Measurements from ENCODE around the gene MTARC2.
"Not testable (repeated sequence)": the region's sequence is repeated elsewhere in the genome, so short reads cannot be mapped to it uniquely, and the experiment has no call there.

Gene MTARC2

GRCh38 chr1:220748089-220748934 is at the start of gene MTARC2:
MTARC2 (plus strand) TSS chr1:220748322; CDS start chr1:220748532, 210 bp downstream.
- peak in 1 of 2 experiments; percentile 25 for DNase-seq

DNA sequence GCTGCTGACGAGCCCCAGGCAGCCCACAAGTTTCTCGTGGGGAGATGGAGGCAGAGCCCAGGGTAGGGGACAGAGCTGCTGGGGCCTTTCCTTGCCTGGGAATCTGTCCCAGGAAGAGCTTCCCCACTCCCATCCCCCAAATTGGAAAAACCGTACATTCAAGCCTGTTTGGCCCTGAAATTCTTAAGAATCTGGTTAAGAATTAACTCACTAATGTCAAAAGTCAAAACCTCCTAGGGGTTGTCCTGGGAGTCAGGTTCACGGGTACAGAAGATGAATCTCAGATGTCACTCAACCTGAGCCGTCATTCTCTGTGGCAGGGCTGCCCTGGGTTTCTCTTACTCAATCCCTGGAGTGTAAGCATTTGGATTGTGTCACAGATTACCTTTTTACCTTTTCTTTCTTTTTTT is 49.5 kb upstream of the MTARC2 start:
- no peak for DNase-seq

DNA sequence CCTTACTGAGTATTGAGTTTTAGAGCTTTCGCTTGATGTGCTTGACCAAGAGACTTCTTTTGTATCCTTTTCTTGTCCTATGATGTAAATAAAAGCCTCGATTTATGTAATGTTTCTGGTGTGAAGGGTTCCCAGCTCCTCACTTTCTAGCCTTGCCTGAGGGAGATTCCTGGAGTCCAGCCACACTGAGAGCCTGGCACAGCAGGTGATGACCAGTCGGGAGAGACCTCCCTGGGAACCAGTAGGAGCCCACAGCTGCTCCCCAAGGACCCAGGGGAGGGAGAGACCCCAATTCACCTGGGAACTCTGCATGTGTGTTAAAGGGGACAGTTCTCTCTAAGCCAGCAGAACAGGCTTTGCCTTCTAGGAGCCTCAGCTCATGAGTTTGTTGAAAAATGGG is 49.1 kb upstream of the MTARC2 start:
- no peak for DNase-seq

- DNase-seq = no peak
Observed at GRCh38 chr1:220700556-220701179, 47.5 kb upstream of the MTARC2 start.

GRCh38 chr1:220701974-220702373 is 46.1 kb upstream of the MTARC2 start:
- DNase-seq = no peak

DNA sequence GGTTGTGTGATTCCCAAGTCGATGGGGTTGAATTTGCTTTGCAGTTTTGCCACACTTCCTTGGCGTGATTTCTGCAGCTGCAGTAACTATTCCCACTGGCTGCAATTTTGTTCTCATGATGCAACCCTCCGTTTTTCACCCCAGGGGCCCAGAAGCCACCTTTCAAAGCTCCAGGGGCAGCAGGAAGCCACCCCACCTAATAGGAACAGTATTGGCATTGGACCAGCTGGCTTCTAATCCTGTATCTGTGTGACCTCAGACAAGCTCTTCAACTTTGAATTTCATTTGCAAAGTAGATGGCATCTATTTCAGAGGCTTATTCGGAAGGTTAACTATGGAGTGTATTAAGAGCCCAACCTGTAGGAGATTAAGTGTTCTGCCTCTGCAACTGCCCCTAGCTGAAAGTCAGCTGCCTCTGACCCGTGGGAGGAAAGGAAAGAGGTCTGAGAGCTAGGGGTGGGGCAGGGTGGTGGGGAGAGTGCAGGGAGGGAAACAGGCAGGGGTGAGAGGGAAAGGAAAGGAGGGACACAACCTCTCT is 45.3 kb upstream of the MTARC2 start:
- DNase-seq = no peak

- DNase-seq = no peak
Observed at GRCh38 chr1:220703305-220703704, 44.8 kb upstream of the MTARC2 start.

DNA sequence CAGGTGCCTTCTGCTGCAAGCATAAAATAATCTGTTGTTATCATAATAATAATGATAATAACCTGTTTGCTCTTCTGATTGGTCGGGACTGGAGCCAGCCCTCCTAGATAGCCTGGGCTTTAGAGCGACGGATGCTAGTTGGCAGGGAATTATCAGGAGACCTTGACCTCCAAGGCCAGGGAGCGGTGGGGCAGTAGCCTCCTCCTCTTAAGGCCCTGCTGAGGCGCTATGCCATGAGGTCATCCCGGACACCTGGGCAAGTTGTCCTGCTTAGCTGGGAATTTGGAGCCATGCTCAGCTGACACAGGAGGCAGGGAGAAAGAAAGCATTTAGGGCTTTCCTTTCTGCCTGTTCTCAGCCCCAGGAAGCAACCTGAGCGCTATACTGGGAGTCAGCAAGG is 42.3 kb upstream of the MTARC2 start:
- no peak for DNase-seq

- DNase-seq = no peak
Observed at GRCh38 chr1:220706480-220706879, 41.6 kb upstream of the MTARC2 start.

DNA sequence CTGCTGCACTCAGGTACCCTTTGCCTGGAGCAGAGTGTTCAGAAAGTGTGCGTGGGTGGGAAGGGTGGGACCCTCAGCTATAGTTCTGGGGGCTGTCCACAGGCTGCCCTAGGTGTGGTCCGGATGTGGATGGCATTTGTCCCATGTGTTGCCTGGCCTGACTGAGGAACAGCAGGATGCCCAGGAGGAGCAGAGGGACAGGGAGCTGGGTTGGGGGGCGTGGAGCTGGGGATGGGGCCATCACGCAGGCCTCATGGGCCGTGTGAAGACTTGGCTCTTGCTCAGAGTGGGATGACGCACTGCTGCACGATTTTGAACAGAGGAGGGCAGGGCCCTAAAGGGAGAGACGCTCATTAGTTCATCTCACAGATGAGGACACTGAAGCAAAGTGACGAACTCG is 41.0 kb upstream of the MTARC2 start:
- DNase-seq = no peak

DNA sequence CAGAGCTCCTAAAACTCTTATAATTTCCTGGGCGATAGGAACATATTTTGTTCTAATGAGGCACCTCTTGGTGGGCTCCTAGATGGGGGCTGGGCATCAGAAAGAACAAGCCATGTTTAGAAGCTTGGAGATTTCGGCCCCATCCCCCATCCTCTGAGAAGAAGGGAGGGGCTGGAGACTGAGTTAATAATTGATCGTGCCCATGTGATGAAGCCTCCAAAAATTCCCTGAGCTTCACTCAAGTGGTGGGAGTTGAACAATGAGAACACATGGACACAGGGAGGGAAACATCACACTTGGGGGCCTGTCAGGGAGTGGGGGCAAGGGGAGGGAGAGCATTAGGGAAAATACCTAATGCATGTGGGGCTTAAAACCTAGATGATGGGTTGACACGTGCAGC is 39.9 kb upstream of the MTARC2 start:
- no peak for DNase-seq

DNA sequence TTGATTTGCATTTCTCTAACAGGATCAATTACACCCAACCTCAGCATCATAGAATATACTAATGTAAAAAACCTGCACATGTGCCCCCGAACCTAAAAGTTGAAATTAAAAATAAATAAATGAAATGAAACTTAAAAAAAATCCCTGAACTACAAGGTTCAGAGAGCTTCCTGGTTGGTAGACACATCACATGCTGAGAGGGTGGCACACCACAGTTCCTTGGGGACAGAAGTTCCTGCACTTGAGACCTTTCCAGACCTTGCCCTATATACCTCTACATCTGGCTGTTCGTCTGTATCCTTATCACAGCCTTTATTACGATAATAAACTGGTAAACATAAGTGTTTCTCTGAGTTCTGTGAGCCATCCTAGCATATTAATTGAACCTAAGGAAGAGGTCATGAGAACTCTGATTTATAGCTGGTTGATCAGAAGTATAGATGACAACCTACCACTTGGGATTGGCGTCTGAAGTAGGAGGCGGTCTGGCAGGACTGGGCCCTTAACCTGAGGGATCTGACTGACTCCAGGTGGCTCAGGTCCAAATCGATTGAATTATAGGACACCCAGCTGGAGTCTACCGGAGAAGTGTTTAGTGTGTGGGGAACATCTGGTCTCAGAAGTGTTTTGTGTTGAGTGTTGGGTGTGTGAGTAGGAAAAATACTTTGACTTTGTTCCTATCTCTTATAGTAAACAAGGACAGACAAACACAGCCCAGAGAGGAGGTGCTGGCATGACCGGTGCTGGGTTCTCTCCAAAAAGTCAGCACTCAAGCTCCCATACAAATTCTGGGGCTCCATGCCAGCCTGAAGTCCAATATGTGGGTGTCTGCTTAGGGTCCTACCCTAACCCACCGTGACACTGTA is 39.0 kb upstream of the MTARC2 start:
- DNase-seq = no peak

DNA sequence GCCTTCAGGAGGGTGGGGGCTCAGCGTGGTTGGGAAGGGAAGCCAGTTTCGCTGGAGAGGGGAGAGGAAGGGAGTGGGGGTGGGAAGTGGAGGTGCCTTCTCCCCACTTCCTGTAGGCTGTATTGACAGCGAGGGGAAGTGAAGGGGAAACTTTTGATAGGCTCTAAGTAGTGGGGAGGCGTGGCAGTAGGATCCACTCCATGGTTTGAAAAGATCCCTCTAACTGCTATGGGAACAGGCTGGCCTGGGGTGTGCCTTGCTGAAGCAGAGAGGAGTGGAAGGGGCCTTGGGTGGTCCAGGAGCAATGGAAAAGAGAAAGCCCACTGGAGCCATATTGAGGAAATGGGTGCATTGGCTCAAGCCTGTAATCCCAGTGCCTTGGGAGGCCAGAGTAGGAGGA is 37.8 kb upstream of the MTARC2 start:
- DNase-seq = no peak

DNA sequence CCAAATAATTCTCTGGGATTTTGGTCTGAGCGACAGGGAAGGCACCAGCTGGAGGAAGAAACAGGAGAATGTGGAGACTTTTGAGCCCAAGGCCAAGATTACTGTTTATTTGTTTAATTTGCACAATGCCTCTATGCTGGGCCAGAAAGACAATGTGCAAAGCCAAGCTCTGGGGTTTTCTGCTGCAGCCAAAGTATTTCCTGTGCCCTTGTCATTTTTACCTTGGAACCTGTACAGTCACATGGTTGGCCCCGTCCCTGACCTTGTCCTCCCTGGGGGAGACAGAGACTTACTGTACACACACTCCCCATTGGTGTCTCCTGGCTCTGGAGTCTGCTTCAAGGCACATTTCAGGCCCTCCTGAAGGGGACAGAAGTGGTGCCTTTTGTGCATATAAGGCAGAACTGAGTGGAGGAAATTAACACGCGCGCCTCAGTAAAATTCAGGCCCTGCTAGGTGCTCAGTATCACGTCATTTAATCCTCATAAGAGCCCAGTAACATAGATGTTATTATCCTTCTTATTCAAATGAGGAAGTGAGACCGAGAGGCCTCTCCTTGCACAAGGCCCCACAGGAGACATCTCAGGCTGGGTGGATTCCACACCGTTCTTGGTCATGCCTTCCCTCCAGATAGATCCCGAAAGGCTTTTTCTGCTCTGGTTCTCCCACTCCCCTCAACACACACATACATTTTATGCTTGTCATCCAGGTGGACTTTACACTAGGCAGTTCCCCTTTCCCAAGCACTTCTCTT is 36.9 kb upstream of the MTARC2 start:
- no peak for DNase-seq

GRCh38 chr1:220715986-220716385 is 32.1 kb upstream of the MTARC2 start:
- not testable (repeated sequence) for DNase-seq

DNA sequence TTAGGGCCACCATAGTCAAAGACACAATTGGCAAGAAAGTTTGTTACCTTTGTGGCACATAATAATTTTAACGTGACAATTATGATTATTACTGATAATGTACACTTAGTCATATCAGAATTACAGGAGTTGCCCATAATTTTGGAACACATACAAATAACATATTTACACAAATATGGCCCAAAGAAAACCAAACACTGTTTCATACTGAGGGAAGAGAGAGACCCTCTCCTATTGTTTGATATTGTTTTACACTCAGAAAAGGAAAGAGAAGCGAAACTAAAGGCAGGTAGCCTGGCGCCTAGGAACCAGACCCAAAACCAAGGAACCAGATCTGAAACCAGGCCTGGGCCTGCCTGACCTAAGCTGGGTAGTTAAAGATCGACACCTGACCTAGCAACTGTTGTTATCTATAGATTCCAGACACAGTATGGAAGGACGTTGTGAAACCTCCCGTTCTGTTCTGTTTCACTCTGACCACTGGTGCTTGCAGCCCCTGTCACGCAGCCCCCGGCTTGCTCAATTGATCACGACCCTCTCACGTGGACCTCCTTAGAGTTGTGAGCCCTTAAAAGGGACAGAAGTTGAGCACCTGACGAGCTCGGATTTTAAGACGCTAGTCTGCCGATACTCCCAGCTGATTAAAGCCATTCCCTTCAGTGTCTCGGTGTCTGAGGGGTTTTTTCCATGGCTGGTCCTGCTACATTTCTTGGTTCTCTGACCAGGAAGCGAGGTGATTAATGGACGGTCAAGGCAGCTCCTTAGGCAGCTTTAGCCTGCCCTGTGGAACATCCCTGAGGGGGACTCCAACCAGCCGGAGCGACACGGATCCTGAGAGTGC is 30.1 kb upstream of the MTARC2 start:
- DNase-seq = no peak

DNA sequence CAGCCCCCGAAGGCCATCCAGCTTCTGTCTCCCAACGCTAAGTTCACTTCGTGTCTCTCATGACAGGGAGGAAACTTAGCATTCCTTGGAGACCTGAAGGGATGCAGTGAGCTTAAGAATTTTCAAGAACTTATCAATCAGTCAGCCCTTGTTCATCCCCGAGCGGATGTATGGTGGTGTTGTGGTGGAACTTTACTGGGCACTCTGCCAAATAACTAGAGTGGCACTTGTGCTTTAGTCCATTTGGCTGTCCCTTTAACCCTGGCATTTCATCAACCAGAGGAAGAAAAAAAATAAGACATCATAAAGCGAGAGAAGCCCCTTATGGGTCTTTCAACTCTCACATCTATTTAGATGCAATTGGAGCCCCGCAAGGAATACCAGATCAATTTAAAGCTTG is 26.9 kb upstream of the MTARC2 start:
- DNase-seq = not testable (repeated sequence)

DNA sequence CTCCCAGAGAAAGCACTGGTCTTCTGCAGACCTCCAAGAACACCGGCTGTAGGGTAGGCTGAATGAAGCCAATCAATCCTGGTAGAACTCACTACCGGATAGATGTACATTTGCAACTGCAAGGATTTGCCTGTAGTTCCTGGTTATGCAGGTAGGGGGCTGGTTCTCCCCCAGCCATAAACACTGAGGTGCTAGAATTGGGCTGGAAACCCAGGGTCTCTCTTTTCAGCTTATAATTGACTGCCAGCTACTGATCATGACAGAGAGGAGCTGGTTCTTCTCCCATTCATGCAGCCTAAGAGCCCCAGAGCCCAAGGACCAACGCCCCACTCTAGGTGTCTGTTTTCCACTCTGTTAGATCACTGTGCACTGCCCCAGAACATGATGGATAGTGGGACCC is 21.5 kb upstream of the MTARC2 start:
- no peak for DNase-seq

- DNase-seq = no peak
Observed at GRCh38 chr1:220727519-220727918, 20.6 kb upstream of the MTARC2 start.

DNA sequence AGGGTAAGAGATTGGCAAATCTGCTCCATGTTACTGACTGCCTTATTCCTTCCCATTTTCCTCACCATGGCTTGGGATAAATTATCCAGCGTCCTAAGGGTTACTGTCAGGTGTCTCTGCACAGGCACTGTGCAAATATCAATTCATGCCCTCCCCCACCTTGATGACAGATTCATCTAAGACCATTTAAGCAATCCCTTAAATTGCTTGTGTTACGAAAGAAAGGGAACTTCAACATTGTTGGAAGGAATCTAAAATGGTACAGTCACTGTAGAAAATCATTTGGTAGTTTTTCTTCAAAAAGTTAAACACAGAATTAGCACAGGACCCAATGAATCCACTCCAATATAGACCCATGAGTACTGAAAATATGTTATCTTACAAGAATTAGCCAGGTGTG is 17.6 kb upstream of the MTARC2 start:
- no peak for DNase-seq

- no peak for DNase-seq
Observed at GRCh38 chr1:220732137-220732536, 16.0 kb upstream of the MTARC2 start.

DNA sequence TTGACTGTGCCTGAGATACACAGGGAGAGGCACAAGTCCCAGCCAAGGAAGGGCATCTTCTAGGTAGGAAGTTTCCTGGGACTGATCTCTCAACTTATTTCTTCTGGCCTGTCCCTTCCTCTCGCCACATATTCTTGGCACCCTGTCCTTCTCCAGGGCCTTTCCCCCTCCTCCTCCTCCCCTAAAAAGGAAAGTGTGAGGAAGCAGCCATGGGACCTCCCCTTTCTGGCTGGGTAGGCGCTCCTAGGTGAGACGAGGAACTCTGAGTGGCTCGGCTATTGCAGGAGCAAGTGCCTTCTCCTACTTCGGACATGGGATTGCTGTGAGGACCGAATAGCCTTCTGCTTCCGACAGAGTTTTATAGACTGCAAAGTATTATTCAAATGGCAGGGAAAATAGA is 15.5 kb upstream of the MTARC2 start:
- no peak for DNase-seq

Measured in cerebellar nuclear complex (tissue), 1 donor.